HG02642 (cell line): Measurements from ENCODE around the gene PPM1H.

Experiments used
- ATAC-seq: cut with Tn5 transposase; IDR thresholded peaks from one replicate; pipeline ENCODE4 v1.9.1; 2021; ENCODE audit warnings: mild to moderate bottlenecking; ENCODE audit not compliant: unreplicated experiment, poor library complexity

Gene PPM1H

GRCh38 chr12:62878211-62878610 is 56.7 kb downstream of the PPM1H start:
- no peak for ATAC-seq

DNA sequence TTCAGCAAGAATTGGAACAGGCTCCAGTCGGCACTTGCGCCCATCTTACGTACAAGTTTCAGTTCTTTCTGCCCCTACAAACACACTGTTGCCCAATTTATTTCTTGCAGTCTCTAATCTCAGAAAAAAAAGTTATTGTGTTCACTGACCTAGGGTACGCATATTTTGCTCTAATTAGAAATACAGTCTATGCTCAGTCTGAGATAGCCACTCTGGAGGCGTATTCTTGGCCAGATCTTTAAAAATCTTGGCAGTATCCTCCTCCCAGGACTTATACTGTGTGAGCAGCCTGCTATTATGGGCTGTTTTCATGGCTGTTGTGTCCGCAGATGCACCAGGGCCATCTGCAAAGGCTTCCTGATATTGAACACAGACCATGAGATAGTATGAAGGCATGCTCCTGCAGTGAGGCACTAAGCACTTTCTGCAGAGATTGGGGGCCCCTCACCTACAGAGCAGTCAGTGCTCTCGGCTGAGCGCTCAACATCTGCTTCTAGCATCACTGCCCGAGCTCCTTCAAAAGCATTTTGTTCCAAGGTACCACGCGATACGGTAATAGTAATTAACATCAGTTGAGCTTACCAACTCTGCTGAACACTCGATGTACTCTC is 57.9 kb downstream of the PPM1H start:
- ATAC-seq = no peak

GRCh38 chr12:62873826-62874448 is 61.0 kb downstream of the PPM1H start:
- no peak for ATAC-seq

DNA sequence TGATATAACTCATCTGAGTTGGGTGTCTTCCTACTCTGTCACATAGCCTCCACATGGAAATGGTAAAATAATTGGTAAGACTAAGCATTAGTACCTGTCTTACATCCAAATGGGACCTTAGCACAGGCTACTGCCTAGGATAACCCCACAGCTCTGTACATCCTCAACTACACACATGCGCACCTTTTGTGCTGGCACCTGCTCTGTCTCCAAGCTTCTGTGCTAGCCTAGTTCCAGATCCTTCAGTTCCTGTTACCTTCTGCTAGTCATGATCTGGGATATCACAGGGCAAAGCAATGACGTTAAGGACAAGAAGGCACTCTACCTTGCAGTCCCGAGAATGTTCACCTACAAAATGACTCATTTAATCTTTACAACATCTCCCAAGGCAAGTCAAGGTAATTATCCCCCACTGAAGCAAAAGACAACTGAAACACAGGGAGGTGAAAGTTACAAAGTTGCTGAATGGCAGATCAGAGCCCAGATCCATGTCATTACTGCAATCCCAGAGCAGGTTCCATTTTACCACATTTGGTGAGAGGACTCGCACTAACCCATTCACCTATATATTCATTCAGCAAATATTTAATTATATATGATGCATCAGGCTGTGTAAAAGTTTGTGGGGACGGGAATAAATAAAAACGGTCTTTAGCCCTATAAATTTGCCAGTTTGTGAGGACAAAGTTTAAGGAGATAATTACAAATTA is 61.7 kb downstream of the PPM1H start:
- no peak for ATAC-seq

DNA sequence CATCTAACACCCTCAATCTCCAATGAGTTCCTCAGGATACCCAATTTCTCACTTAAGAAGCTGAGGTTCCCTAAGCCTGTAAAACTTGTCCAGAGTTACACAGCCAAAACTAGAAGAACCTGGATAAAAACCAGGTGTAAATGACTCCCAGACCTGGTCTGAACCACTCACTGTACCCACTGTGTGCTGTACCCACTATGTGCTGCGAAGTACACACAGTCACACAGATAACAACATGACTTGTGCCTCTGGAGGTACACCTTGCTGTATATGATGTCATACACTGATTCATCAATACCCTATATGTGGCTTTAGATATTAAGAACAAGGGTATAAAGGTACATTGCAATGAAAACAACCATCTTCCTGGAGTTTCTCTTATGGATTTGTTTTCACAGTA is 66.1 kb downstream of the PPM1H start:
- ATAC-seq = no peak

- ATAC-seq = no peak
Observed at GRCh38 chr12:62866451-62867082, 68.4 kb downstream of the PPM1H start.

- no peak for ATAC-seq
Observed at GRCh38 chr12:62865937-62866336, 69.0 kb downstream of the PPM1H start.

DNA sequence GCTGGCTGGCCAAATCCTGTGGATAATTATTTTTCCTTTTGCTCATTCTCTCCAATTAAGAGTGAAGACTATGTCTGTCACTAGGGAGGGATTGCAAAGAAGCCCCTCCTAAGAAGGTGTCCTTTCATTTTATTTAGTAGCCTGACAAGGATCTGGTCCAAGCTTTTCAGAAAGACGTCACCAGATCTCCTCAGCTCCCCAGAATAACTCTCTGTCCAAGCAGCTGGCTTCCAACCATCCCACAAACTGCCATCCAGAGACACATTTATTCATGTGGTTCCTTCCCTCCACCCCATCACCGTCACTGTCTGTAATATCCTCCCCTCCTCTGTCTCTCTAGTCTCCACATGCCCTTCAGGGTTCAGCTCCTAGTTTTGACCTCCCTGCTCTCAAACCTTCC is 69.9 kb downstream of the PPM1H start:
- no peak for ATAC-seq

GRCh38 chr12:62862259-62862881 is 72.6 kb downstream of the PPM1H start:
- no peak for ATAC-seq

DNA sequence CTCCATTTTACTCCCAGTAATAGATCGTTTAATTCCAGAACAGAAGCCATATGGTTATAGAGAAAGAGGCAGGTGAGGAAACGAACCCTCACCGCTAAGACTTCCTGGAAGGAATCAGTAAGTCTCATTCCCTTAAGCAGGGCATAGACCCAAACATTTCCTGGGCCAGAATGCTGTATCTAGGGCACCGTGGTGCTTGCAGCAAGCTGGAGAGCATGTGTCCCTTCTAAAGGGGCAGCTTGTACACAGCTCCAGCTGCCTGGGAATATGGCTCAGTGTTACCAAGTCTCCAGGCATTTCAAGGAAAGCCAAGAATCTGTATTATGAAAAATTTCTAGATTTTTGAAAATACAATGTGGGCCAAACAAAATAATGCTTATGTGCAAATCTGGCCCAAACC is 73.4 kb downstream of the PPM1H start:
- ATAC-seq = no peak

DNA sequence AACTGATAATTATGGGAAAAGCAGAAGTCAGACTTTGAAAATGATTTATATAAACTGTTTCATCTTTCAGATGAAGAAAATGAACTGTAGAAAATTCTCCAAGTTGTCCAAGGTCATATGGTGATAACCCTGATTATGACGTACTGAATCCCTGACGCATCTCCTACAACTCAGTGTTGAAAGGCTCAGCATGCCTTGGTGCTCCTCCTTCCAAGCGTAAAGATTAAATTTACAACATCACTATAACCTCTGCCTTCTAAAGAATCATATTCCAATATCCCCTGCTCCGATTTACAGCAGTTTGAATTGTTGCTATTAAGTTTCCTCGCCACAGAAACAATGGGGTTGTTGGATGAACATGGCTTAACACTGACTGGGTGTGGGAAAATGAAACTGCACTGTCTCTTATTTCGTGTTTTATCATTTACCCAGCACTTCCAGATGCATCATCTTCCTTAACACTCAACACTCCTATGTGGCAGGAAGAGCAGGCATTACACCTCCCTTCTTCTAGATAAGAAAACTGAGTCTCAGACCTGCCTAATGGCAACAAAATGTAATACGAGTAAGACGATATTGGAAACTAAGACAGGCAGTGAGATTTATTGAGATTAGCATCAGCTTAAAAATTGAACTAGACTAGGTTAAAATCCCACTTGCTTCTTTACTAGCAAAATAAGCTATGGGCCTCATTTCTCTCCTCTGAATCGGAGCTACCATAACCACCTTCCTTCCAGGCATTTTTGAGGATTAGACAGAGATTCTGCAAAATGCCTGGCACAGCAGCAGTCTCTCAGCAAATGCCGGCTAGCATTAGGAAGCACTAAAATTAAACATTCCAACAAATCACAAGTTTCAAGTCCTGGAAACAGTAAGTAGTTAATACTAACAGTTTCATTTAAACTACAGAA is 74.2 kb downstream of the PPM1H start:
- no peak for ATAC-seq

GRCh38 chr12:62860020-62860419 is 74.9 kb downstream of the PPM1H start:
- no peak for ATAC-seq

GRCh38 chr12:62859321-62859737 is 75.6 kb downstream of the PPM1H start:
- ATAC-seq = no peak

DNA sequence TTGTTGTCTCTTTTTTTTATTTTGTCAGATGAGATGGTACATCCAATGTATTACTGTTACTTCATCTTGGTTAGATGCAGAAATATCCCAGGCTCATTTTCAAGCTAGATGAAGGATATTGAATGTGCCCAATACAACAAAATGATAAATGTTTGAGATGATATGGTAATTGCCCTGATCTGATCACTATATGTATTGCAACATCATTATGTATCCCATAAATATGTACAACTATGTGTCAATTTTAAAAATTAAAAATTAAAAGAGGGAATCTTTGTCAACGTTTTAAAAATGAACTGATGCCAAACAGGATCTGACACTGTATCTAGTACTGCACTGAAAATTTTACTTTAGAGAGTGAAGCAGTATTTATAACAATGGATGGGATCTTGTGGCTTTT is 78.5 kb downstream of the PPM1H start:
- ATAC-seq = no peak

- no peak for ATAC-seq
Observed at GRCh38 chr12:62854024-62854423, 80.9 kb downstream of the PPM1H start.

DNA sequence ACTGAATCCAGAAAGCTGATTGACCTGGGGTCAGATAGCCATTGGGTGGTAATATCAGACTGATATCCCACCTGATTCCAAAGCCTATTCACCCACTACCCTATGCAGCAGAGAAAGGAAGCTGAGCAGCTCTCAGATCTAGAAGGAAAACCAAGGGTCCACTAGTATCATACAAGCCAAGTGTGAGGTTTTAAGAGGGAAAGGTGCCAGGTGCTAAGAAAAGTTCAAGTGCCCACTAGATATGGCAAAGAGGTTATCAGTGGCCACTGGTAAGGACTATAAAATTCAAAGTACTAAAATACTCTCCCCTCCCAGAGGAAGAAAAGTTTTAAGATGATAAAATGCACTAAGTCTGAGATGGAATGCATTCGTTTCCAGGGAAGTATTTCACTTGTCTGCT is 85.6 kb downstream of the PPM1H start:
- no peak for ATAC-seq

GRCh38 chr12:62848418-62848817 is 86.5 kb downstream of the PPM1H start:
- ATAC-seq = no peak

GRCh38 chr12:62847709-62848108 is 87.2 kb downstream of the PPM1H start:
- no peak for ATAC-seq

DNA sequence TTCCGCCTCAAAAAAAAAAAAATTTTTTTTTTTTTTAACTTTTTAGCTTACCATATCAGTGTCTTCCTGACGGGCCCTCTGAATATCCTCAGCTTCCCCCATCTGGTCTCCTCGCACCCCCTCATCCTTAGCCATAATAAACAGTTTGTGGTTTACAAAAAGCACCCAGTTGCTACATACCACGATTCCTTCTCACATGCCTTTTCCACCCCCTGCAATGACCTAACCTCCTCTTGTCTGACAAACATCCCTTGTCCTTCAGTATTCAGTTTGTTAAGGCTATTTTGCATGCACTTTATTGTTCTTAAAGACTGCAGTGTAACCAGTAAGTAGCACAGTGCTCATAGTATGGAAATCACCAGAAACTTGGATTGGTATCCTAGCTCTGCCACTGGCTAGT is 88.5 kb downstream of the PPM1H start:
- no peak for ATAC-seq

DNA sequence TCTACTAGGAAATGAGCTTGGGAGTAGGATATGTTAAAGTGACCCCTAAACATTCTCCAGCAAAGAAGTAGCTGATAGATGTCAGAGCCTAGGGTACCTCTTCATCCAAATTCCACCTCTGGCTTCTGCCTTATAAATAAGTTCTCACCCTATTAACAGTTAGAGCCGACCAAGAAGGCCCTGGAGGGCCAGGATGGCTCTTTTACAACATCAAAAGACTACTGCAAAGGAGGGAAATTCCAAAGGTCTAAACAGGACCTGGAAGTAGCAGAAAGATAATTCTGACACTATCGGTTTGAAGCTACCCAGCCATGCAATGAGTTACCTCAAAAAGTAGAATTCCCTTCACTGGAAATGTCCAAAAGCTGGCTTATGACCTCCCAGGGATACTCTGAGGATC is 90.0 kb downstream of the PPM1H start:
- no peak for ATAC-seq
